Activated CD8-positive, alpha-beta memory T cell treated with anti-CD3 and anti-CD28 coated beads for 1 hour (primary cell): ENCODE data around the gene GSG1L.

Experiments used
- DNase-seq, 2 donors: peaks; one replicate each; pipeline ENCODE4 v3.0.0-alpha.2; 2020; ENCODE audit warnings: low read depth in 1 of 2; ENCODE audit errors: extremely low read depth in 1 of 2

Gene GSG1L

GRCh38 chr16:27801289-27801945 is 262.1 kb downstream of the GSG1L start:
- no peak for DNase-seq

- no peak for DNase-seq
These were observed 262.7 kb downstream of the GSG1L start for GRCh38 chr16:27800817-27801216.

- DNase-seq, result no peak
These were observed 263.6 kb downstream of the GSG1L start for GRCh38 chr16:27799896-27800295.

GRCh38 chr16:27798241-27798640 is 265.3 kb downstream of the GSG1L start:
- DNase-seq, result no peak

DNA sequence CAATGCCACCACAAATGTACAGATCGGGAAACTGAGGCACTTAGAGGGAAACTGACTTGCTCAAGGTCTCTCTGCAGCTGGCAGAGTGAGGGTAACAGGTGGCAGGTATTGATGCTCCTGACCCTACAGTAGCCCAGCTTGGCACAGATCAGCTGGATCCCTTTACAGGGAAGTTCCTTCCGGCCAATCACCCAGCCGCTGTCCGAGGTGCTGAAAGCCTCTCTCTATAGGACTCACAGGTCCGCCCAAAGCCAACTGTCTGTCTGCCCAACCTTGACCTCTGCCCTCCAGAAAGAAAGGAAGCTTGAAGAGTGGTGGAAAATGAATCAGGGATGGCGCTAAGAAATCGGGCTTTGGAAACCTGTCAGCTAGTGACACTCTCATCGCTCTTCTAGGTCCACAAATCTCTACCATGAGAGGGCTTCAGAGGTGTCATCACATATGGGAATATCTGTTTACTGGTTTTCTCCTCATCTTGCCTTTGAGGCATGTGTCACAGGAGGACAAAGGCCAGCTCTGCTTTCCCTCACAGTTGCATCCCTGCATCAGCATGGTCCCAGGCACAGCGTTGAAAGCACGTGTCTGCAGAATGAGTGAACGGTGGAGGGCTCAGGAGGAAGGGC is 267.4 kb downstream of the GSG1L start:
- no peak for DNase-seq

GRCh38 chr16:27793249-27793622 is 270.3 kb downstream of the GSG1L start:
- no peak for DNase-seq

- no peak for DNase-seq
These were observed 270.8 kb downstream of the GSG1L start for GRCh38 chr16:27792486-27793248.

- no peak for DNase-seq
These were observed 272.2 kb downstream of the GSG1L start for GRCh38 chr16:27791404-27791719.

- DNase-seq, result no peak
These were observed 272.7 kb downstream of the GSG1L start for GRCh38 chr16:27790546-27791403.

DNA sequence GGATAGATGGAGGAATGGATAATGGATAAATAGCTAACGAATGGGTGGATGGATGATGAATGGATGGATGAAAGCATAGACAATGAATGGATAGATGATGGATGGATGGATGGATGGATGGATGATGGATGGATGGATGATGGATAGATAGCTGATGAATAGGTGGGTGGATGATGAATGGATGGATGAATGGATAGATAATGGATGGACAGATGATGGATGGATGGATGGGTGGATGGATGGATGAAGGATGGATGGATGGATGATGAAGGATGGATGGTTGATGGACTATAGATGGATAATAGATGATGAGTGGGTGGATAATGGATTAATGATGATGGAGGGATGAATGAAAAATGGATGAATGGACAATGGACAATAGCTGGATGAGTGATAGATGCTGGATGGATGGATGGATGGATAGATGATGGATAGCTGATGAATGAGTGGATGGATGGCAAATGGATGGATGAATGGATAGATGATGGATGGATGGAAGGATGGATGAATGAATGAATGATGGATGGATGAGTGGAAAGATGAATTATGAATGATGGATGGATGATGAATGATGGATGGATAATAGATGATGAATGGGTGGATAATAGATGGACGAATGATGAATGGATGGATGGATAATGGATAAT is 273.8 kb downstream of the GSG1L start:
- DNase-seq, result no peak

DNA sequence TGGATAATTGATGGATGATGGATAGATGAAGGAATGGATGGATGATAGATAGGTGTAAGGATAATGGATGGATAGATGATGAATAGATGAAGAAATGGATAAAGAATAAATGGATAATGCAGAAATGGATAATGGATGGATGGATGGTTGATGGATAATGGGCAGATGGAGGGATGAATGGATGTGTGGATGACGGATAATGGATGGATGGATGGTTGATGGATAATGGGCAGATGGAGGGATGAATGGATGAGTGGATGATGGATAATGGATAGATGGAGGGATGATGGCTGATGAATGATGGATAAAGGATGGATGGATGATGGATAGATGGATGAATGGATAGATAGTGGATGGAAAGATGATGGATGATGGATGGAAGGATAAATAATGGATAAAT is 274.4 kb downstream of the GSG1L start:
- DNase-seq, result no peak

- DNase-seq, result no peak
These were observed 275.8 kb downstream of the GSG1L start for GRCh38 chr16:27787665-27788064.

- DNase-seq, result no peak
These were observed 276.4 kb downstream of the GSG1L start for GRCh38 chr16:27786923-27787625.

DNA sequence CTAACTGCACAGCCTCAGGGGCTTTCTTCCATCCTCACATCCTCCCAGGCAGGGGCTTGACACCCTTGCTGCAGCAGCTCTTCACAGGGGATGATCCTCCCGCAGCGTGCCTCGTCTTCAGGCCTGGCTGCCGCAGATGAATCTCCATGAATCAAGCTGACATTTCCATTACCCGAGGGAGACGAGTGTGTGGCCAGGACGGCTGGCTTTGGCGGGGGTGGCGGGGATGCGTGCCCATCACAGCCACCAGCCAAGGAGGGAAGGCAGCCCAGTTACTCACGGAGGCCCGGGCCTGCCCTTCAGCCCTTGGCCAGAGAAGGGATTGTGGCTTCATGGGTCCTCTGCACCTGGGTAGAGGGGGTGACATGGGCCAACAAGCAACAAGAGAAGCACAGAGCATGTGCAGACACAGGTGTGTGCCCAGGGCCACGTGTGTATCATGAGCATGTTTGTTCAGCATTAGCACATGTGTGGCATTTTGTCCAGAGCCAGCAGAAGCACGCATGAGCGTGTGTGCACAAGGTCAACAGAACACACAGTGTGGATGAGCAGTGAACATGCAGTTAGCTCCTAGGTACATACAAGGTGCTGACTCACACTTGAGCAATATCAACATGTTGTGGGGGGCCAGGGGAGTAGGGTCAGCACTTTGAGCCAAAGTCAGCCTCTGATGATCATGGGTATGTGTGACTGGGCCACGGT is 277.1 kb downstream of the GSG1L start:
- DNase-seq, result no peak

GRCh38 chr16:27785307-27785678 is 278.2 kb downstream of the GSG1L start:
- no peak for DNase-seq

DNA sequence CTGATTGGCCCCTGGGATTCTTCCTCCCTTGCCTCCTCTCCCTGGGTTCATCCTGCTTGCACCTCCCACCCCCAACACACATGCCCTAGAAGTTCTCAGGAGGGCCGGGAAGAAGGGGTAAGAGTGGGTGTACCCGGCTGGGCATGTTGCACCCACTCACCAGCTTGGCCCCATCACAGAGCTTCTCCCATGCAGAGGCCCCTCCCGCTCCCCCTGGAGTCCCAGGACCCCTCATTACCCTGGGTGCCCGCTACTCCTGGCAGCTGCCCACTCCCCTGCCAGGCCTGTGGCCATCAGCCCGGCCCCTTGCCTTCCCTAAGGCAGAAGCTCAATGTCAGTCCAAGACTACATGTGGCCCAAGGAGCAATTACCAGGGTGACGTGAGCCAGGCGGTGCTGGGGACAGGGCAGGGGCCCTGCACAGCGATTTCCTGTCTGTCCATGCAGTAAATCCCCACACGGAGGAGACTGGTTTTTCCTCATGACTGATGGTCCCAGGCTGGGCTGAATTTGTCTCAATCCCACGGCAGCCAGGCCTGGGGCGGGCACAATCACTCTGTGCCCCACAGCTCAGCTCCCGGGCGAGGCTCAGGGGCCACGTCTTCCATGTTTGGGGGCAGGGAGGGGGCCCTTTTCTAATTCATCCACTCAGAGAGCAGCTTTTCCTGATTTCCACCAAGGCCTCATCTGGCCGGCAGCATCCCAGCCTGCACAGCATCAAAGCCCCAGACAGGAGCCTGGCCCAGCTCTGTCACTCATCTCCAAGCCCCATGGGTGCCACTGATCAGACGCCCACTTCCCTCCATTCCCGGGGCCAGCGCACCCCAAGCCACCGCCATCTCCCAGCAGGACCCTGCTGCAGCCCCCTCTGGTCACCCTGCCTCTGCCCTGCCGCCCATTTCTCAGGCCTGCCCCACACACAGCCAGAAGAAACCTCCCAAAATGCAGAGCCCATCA is 278.9 kb downstream of the GSG1L start:
- no peak for DNase-seq

DNA sequence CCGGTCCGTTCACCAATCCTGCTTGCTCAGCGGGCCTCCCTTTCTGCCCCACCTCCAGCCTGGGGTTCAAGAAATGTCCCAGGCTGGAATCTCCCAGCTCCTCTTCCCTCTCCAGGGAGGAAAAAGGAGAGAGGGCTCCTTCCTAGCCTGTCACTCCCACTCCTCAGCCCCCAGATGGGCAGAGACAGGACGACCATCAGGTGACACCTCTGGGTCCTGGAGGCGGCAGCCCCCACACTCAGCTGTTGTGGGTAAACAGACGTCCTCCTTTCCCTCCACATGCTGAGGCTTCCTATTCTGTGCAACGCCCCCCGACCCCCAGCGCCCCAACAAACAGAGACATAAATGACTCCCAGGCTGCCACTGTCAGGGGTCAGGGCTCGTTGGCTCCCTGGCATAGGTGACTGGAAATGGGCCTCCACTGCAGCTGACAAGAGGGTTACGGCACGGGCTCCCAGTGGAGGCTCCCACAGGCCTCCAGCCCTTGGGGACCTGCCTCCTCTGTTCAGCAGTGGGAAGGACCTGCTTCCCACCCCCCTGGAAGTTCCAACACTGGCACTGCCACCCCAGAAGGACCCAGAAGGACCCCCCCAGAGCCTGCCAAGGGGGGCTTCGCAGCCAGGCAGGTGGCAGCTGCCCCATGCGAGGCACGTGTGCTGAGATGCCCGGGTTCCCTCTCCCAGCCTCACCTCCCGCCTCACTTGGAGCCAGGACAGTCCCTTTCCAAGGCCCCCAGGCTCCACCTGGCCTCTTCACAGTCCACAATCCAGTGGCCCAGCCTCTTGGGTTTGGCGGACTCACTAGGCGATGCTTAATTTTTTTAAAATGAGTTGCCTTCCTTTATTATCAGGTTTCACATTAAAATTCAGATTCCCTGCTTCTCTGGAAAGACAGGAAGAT is 281.3 kb downstream of the GSG1L start:
- DNase-seq, result no peak

DNA sequence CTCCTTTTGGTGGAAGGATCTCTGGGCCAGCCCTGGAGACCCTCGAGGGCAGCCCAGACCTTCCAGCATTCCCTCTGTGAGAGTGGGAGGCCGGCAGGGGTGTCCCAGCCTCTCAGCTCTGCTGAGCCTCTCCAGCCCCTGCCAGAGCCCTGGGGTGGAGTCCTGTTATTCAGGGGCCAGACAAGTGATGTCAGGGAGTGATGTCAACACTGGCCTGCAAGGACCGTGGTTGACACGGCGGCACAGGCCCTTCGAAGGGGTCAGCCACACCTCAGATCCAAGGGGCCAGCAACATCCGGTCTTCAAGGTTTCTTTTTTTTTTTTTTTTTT is 282.4 kb downstream of the GSG1L start:
- DNase-seq, result no peak
